Uterus (tissue), 4 donors: ENCODE measurements around the gene CGB1. TPM values are rescaled to one million over a fixed set of nuclear protein-coding genes. Genes with fewer than 3 reads are reported as not detected.

Experiments
- DNase-seq, 2 donors: peaks; one replicate each; pipeline ENCODE4 v3.0.0-alpha.2; 2019 to 2020
- H3K27ac ChIP-seq, 2 donors: fragments of 200-600 bp; sonication (generic); 1 replicate in 1 of 2; 2 replicates in 1 of 2; pipeline ENCODE4 v1.5.1; 2016 to 2018
- H3K27me3 ChIP-seq, 2 donors: fragments of 200-600 bp; sonication (generic); one replicate each; pipeline ENCODE4 v1.5.1; 2018 to 2019; ENCODE audit warnings: control low read depth in 1 of 2
- H3K36me3 ChIP-seq, 2 donors: fragments of 200-600 bp; sonication (generic); one replicate each; pipeline ENCODE4 v1.5.1; 2019; ENCODE audit warnings: control low read depth in 1 of 2
- H3K4me1 ChIP-seq, 2 donors: fragments of 200-600 bp; sonication (generic); one replicate each; pipeline ENCODE4 v1.5.1; 2018 to 2019; ENCODE audit warnings: control low read depth in 1 of 2
- H3K4me3 ChIP-seq, 2 donors: fragments of 200-600 bp; sonication (generic); 1 replicate in 1 of 2; 2 replicates in 1 of 2; pipeline ENCODE4 v1.5.1; 2018 to 2019; ENCODE audit warnings: mild to moderate bottlenecking in 1 of 2
- H3K9me3 ChIP-seq, 2 donors: fragments of 200-600 bp; sonication (generic); one replicate each; pipeline ENCODE4 v1.5.1; 2019; ENCODE audit warnings: control low read depth in 1 of 2
- CTCF ChIP-seq, 4 experiments: fragments of 200-600 bp in 2 of 4; fragments of 450-650 bp in 2 of 4; sonication (generic) in 2 of 4; IDR thresholded peaks; one replicate each; pipeline ENCODE4 v1.5.1; 2016 to 2019; ENCODE audit warnings: antibody characterized with exemption in 4 of 4, mild to moderate bottlenecking in 2 of 4, moderate library complexity in 1 of 4
- POLR2A ChIP-seq, 2 donors: fragments of 450-650 bp; IDR thresholded peaks; one replicate each; pipeline ENCODE4 v1.6.1; 2016; ENCODE audit warnings: antibody characterized with exemption in 2 of 2, mild to moderate bottlenecking in 1 of 2, moderate library complexity in 1 of 2
- intact Hi-C: fragments of 100-400 bp; cut with DNase I; formaldehyde crosslinking; loops from one replicate; pipeline ENCODE4 v1.15.1; 2023; ENCODE audit warnings: low total_unique reads
- total RNA-seq, 4 donors: library from RNA; depleted of rRNA in 3 of 4; stranded (reverse); fragments of >200 nt in 3 of 4; gene quantifications; one replicate each; pipeline versions ENCODE4 v1.1.0 to v1.2.4, GENCODE V29; 2014 to 2023
- donor health status: DM: yes; HTN: yes; CAD: no.

CGB1 gene
- total RNA-seq, 4 donors from 2014 or later = not detected

DNA sequence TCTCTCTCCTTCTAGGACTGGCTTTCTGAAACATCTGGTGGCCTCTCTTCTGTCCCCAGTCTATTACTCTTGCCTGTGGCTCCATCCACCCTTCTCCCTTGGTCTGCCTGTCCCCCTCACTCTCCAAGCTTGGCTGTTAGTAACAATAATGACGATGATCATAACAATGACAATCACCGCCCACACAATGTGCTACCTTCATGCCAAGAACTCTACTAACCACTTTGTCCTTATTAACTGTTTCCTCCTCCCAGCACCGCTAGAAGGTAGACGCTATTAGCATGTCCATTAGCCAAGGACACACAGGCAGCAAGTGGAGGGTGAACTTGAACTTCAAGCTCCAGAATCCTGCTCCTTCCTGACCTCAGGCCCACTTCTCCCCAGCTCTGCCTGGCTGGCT lies 46.3 kb downstream of the CGB1 start:
- no peaks in the 10 kb centered on the region for H3K36me3 ChIP-seq
- H3K4me3 ChIP-seq = no peak overlapping the region
- TF ChIP-seq CTCF (IDR thresholded peaks at IDR 0.05) (no peak), POLR2A (IDR thresholded peaks at IDR 0.05) (no peak)
- no peak for DNase-seq
- H3K27ac ChIP-seq = peak overlapping the region in 1 of 2 donors; percentile 31
- H3K27me3 ChIP-seq = no peaks in the 10 kb centered on the region
- no peaks in the 10 kb centered on the region for H3K9me3 ChIP-seq
- intact Hi-C loops = no loop called here
- peaks cover 6 to 24% of the 10 kb centered on the region in 2 donors for H3K4me1 ChIP-seq

DNA sequence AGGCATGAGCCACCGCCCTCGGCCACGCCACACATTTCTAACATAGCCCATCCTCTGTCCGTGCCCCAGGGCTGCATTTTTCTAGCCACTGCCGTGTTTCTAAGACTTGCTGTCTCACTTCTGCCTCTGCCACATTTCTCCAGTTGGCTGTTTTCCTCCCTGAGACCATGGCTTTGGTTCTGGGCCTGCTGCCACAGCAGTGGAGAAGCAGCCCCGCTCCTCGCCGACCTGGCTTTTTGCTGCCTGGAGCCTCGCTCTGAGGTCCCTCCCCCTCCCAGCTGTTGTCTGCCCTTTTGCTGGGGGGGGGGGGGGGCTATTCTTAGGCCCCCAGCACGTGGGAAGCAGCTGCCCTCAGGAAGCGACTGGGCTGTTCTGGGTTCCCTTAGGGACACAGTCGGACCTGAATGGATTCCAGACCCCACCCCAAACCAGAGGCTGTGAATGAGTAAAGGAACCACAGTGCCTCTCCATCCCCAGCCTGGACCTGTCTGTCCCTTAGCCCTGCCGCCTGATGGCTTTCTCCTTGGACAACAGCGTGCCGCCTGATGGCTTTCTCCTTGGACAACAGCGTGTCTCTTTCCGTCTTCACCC lies 46.9 kb downstream of the CGB1 start:
- H3K27me3 ChIP-seq = no peaks in the 10 kb centered on the region
- DNase-seq = no peak
- H3K4me3 ChIP-seq = no peak overlapping the region
- no peak for TF ChIP-seq POLR2A (IDR thresholded peaks at IDR 0.05)
- TF ChIP-seq CTCF (IDR thresholded peaks at IDR 0.05) = no peak
- no peaks in the 10 kb centered on the region for H3K36me3 ChIP-seq
- H3K27ac ChIP-seq = peak overlapping the region in 1 of 2 donors; percentile 31
- no peaks in the 10 kb centered on the region for H3K9me3 ChIP-seq
- H3K4me1 ChIP-seq = peaks cover 6 to 21% of the 10 kb centered on the region in 2 donors
- intact Hi-C loops = no loop called here

DNA sequence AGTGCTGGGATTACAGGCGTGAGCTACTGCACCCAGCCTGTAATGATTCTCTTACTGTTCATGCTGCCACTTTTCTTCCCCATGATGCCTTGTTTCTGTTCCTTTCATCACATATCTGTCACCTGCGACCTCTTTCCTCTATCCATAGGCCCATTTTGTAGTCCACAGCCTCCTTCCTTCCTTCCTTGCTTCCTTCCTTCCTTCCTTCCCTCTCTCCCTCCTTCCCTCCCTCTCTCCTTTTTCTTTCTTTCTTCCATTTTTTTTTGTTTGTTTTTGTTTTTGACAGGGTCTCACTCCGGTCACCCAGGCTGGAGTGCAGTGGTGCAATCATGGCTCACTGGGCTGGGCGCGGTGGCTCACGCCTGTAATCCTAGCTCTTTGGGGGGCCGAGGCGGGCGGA lies 47.8 kb downstream of the CGB1 start:
- Histone ChIP-seq H3K27ac (no peak overlapping the region), H3K36me3 (no peaks in the 10 kb centered on the region), H3K27me3 (no peaks in the 10 kb centered on the region), H3K9me3 (no peaks in the 10 kb centered on the region), H3K4me1 (peaks cover 6 to 16% of the 10 kb centered on the region in 2 donors), H3K4me3 (no peak overlapping the region)
- intact Hi-C loops = no loop called here
- no peak for TF ChIP-seq CTCF (IDR thresholded peaks at IDR 0.05)
- TF ChIP-seq POLR2A (IDR thresholded peaks at IDR 0.05) = no peak
- DNase-seq = no peak

DNA sequence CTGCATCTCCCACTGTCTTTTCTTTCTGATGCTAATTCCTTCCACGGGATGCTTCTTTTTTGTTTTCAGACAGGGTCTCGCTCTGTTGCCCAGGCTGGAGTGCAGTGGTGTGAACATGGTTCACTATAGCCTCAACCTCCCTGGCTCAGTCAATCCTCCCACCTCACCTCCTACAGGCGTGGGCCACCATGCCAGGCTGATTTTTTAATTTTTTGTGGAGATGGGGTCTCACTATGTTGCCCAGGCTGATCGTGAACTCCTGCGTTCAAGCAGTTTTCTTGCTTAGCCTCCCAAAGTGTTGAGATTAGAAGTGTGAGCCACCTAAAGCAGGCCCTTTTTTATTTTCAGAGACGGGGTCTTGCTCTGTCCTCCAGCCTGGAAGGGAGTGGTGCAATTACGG lies 48.4 kb downstream of the CGB1 start:
- no peak for TF ChIP-seq POLR2A (IDR thresholded peaks at IDR 0.05)
- no peak for TF ChIP-seq CTCF (IDR thresholded peaks at IDR 0.05)
- no peaks in the 10 kb centered on the region for H3K36me3 ChIP-seq

GRCh38 chr19:48987323-48987722 lies 49.4 kb downstream of the CGB1 start:
- intact Hi-C loops = no loop called here
- H3K9me3 ChIP-seq = no peaks in the 10 kb centered on the region
- H3K4me3 ChIP-seq = no peak overlapping the region
- DNase-seq = no peak
- peaks cover 6 to 16% of the 10 kb centered on the region in 2 donors for H3K4me1 ChIP-seq
- no peaks in the 10 kb centered on the region for H3K36me3 ChIP-seq
- H3K27me3 ChIP-seq = no peaks in the 10 kb centered on the region
- no peak for TF ChIP-seq POLR2A (IDR thresholded peaks at IDR 0.05)
- TF ChIP-seq CTCF (IDR thresholded peaks at IDR 0.05) = no peak
- H3K27ac ChIP-seq = no peak overlapping the region

More for the DNA sequence above, 48.4 kb downstream of the CGB1 start:
- H3K9me3 ChIP-seq = no peaks in the 10 kb centered on the region
- peaks cover 6 to 16% of the 10 kb centered on the region in 2 donors for H3K4me1 ChIP-seq
- intact Hi-C loops = no loop called here
- H3K27ac ChIP-seq = no peak overlapping the region
- no peak for DNase-seq
- no peaks in the 10 kb centered on the region for H3K27me3 ChIP-seq
- no peak overlapping the region for H3K4me3 ChIP-seq
